ENCODE data around the gene SOWAHB. TPM values are rescaled to one million over a fixed set of nuclear protein-coding genes. Genes with fewer than 3 reads are reported as not detected.

The SOWAHB gene
- total RNA-seq, 1 experiment from 2014 or later = not detected

- peak; percentile 67 to 88 for DNase-seq (ENCODE audit: low read depth in 1 of 2, low spot score in 2 of 2)
- Histone ChIP-seq H3K27me3 (replicated peaks) (no peaks in the 10 kb centered on the region), H3K4me3 (no peak overlapping the region), H3K9me3 (replicated peaks) (no peaks in the 10 kb centered on the region; the same call in none of the 2 replicates), H3K36me3 (no peaks in the 10 kb centered on the region), H3K4me1 (replicated peaks) (peaks cover 22% of the 10 kb centered on the region), H3K27ac (peak overlapping the region; percentile 83)
Measured at GRCh38 chr4:76905521-76905920, 7.6 kb upstream of the SOWAHB start.

- Histone ChIP-seq H3K27me3 (replicated peaks) (no peaks in the 10 kb centered on the region), H3K4me1 (replicated peaks) (peaks cover 22% of the 10 kb centered on the region), H3K9me3 (replicated peaks) (no peaks in the 10 kb centered on the region; the same call in none of the 2 replicates), H3K27ac (peak overlapping the region; percentile 83), H3K4me3 (no peak overlapping the region), H3K36me3 (no peaks in the 10 kb centered on the region)
- no peak for DNase-seq (ENCODE audit: low read depth in 1 of 2, low spot score in 2 of 2)
Measured at GRCh38 chr4:76904646-76905190, 6.8 kb upstream of the SOWAHB start.

GRCh38 chr4:76902233-76902890 is 4.4 kb upstream of the SOWAHB start:
- peaks cover 28% of the 10 kb centered on the region for H3K4me1 ChIP-seq (replicated peaks)
- no peak for DNase-seq (ENCODE audit: low read depth in 1 of 2, low spot score in 2 of 2)
- peaks cover 6% of the 10 kb centered on the region for H3K27me3 ChIP-seq (replicated peaks)
- no peaks in the 10 kb centered on the region; the same call in none of the 2 replicates for H3K9me3 ChIP-seq (replicated peaks)
- H3K36me3 ChIP-seq = no peaks in the 10 kb centered on the region
- no peak overlapping the region for H3K4me3 ChIP-seq
- H3K27ac ChIP-seq = no peak overlapping the region

- no peak for DNase-seq (ENCODE audit: low read depth in 1 of 2, low spot score in 2 of 2)
- Histone ChIP-seq H3K27me3 (replicated peaks) (peaks cover 17% of the 10 kb centered on the region), H3K4me3 (no peak overlapping the region), H3K27ac (no peak overlapping the region), H3K4me1 (replicated peaks) (peaks cover 13% of the 10 kb centered on the region), H3K36me3 (no peaks in the 10 kb centered on the region), H3K9me3 (replicated peaks) (no peaks in the 10 kb centered on the region; the same call in 1 of the 2 replicates)
Measured at GRCh38 chr4:76898949-76899645, 1.2 kb upstream of the SOWAHB start.

- Histone ChIP-seq H3K4me1 (replicated peaks) (peaks cover 13% of the 10 kb centered on the region), H3K36me3 (no peaks in the 10 kb centered on the region), H3K4me3 (no peak overlapping the region), H3K27ac (no peak overlapping the region), H3K9me3 (replicated peaks) (no peaks in the 10 kb centered on the region), H3K27me3 (replicated peaks) (peaks cover 17% of the 10 kb centered on the region)
- DNase-seq (ENCODE audit: low read depth in 1 of 2, low spot score in 2 of 2) = no peak
Measured at GRCh38 chr4:76898385-76898692, 395 bp upstream of the SOWAHB start.

- peak overlapping the region; percentile 32 for H3K4me3 ChIP-seq
- H3K9me3 ChIP-seq (replicated peaks) = no peaks in the 10 kb centered on the region
- H3K4me1 ChIP-seq (replicated peaks) = peaks cover 13% of the 10 kb centered on the region
- DNase-seq (ENCODE audit: low read depth in 1 of 2, low spot score in 2 of 2) = peak in 1 of 2 experiments; percentile 32
- no peaks in the 10 kb centered on the region for H3K36me3 ChIP-seq
- H3K27ac ChIP-seq = no peak overlapping the region
- H3K27me3 ChIP-seq (replicated peaks) = peaks cover 17% of the 10 kb centered on the region
Measured at GRCh38 chr4:76896614-76897535, 1.1 kb downstream of the SOWAHB start.

- no peak for DNase-seq (ENCODE audit: low read depth in 1 of 2, low spot score in 2 of 2)
Measured at GRCh38 chr4:76896048-76896447, 1.9 kb downstream of the SOWAHB start.

GRCh38 chr4:76895619-76896018 is 2.3 kb downstream of the SOWAHB start:
- Histone ChIP-seq H3K9me3 (replicated peaks) (no peaks in the 10 kb centered on the region), H3K4me3 (no peak overlapping the region), H3K27me3 (replicated peaks) (peaks cover 17% of the 10 kb centered on the region), H3K36me3 (no peaks in the 10 kb centered on the region), H3K4me1 (replicated peaks) (peaks cover 13% of the 10 kb centered on the region), H3K27ac (no peak overlapping the region)
- DNase-seq (ENCODE audit: low read depth in 1 of 2, low spot score in 2 of 2) = no peak

More at GRCh38 chr4:76896048-76896447, 1.9 kb downstream of the SOWAHB start:
- Histone ChIP-seq H3K9me3 (replicated peaks) (no peaks in the 10 kb centered on the region), H3K4me3 (no peak overlapping the region), H3K27me3 (replicated peaks) (peaks cover 17% of the 10 kb centered on the region), H3K27ac (no peak overlapping the region), H3K4me1 (replicated peaks) (peaks cover 13% of the 10 kb centered on the region), H3K36me3 (no peaks in the 10 kb centered on the region)

- Histone ChIP-seq H3K4me3 (no peak overlapping the region), H3K27ac (no peak overlapping the region), H3K4me1 (replicated peaks) (peaks cover 13% of the 10 kb centered on the region), H3K36me3 (no peaks in the 10 kb centered on the region), H3K9me3 (replicated peaks) (no peaks in the 10 kb centered on the region), H3K27me3 (replicated peaks) (peaks cover 17% of the 10 kb centered on the region)
- DNase-seq (ENCODE audit: low read depth in 1 of 2, low spot score in 2 of 2) = no peak
Measured at GRCh38 chr4:76894537-76895255, 3.2 kb downstream of the SOWAHB start.

- peaks cover 13% of the 10 kb centered on the region for H3K27me3 ChIP-seq (replicated peaks)
- H3K4me3 ChIP-seq = no peak overlapping the region
- peaks cover 10% of the 10 kb centered on the region for H3K4me1 ChIP-seq (replicated peaks)
- no peaks in the 10 kb centered on the region for H3K9me3 ChIP-seq (replicated peaks)
- no peak for DNase-seq (ENCODE audit: low read depth in 1 of 2, low spot score in 2 of 2)
- H3K27ac ChIP-seq = no peak overlapping the region
- H3K36me3 ChIP-seq = no peaks in the 10 kb centered on the region
Measured at GRCh38 chr4:76892601-76893000, 5.3 kb downstream of the SOWAHB start.

- H3K4me3 ChIP-seq = no peak overlapping the region
- H3K36me3 ChIP-seq = no peaks in the 10 kb centered on the region
- H3K27me3 ChIP-seq (replicated peaks) = peaks cover 7% of the 10 kb centered on the region
- no peak for DNase-seq (ENCODE audit: low read depth in 1 of 2, low spot score in 2 of 2)
- no peaks in the 10 kb centered on the region for H3K9me3 ChIP-seq (replicated peaks)
- H3K27ac ChIP-seq = no peak overlapping the region
- H3K4me1 ChIP-seq (replicated peaks) = peaks cover 4% of the 10 kb centered on the region
Measured at GRCh38 chr4:76892001-76892400, 5.9 kb downstream of the SOWAHB start.

GRCh38 chr4:76886848-76887441 is 11.0 kb downstream of the SOWAHB start:
- Histone ChIP-seq H3K9me3 (replicated peaks) (no peaks in the 10 kb centered on the region), H3K27ac (no peak overlapping the region), H3K4me1 (replicated peaks) (peaks cover 18% of the 10 kb centered on the region), H3K4me3 (no peak overlapping the region), H3K36me3 (no peaks in the 10 kb centered on the region), H3K27me3 (replicated peaks) (no peaks in the 10 kb centered on the region)
- DNase-seq (ENCODE audit: low read depth in 1 of 2, low spot score in 2 of 2) = no peak

GRCh38 chr4:76886214-76886613 is 11.7 kb downstream of the SOWAHB start:
- DNase-seq (ENCODE audit: low read depth in 1 of 2, low spot score in 2 of 2) = no peak
- H3K36me3 ChIP-seq = no peaks in the 10 kb centered on the region
- H3K27me3 ChIP-seq (replicated peaks) = no peaks in the 10 kb centered on the region
- H3K4me3 ChIP-seq = no peak overlapping the region
- H3K27ac ChIP-seq = no peak overlapping the region
- no peaks in the 10 kb centered on the region for H3K9me3 ChIP-seq (replicated peaks)
- peaks cover 18% of the 10 kb centered on the region for H3K4me1 ChIP-seq (replicated peaks)
